GM18499 (cell line): ENCODE measurements around the gene LCE1C.

ENCODE experiments used
- ATAC-seq: cut with Tn5 transposase; IDR thresholded peaks from one replicate; pipeline ENCODE4 v1.9.1; 2021; ENCODE audit warnings: moderate number of reproducible peaks; ENCODE audit not compliant: insufficient read depth, unreplicated experiment

LCE1C gene, protein sequence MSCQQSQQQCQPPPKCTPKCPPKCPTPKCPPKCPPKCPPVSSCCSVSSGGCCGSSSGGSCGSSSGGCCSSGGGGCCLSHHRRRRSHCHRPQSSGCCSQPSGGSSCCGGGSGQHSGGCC

GRCh38 chr1:152806576-152806975 lies at the start of gene LCE1C:
LCE1C (minus strand) TSS chr1:152806651; CDS start chr1:152805478, 1,173 bp downstream.
- no peak for ATAC-seq

DNA sequence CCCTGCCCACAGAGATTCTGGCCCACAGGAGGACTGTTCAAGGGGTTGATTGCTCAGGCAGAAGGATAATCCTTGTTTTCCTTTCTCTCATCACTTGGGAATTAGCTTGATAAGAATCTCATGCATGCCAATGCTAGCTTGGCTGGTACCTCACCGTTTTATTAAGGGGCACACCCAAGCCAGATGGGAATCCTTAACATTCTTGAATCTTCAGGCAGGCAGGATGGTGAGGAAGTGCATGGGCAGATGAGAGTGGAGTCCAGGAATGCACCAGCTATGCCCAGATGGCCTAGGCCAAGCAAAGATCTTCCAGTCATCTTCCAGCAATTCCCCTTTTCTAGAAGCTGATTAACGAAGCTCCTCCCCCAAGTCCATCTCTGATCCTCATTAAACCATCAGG lies 49.2 kb upstream of the LCE1C start:
- ATAC-seq, result no peak

- ATAC-seq, result no peak
These were observed 36.1 kb upstream of the LCE1C start, which contains the start of gene LCE6A for GRCh38 chr1:152842556-152842955. LCE6A (plus strand) TSS chr1:152842856; CDS start chr1:152843521, 665 bp downstream.

DNA sequence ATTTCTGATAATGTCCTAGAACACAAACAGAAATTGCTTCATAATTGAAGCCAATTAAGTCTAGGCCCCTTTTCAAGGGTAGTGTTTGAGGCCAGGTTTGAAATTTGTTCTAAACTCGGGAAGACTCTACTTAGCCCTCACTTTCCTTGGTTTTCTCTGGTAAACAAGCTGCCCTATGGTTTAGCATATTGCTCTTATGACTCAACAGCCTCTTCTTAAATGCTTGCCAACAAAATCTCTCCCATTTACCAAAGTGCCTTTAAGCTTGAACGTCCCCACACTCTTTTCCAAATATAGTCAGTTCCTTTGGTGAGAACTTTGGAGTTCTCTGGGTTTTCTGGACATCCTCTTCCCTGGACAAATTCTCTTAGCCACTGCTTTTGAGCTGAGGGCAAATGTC lies 30.4 kb upstream of the LCE1C start:
- no peak for ATAC-seq

GRCh38 chr1:152827173-152827572 lies 20.7 kb upstream of the LCE1C start, which contains the start of gene LCE1A:
LCE1A (plus strand) TSS chr1:152827473; CDS start chr1:152827473, 0 bp downstream.
- no peak for ATAC-seq

- no peak for ATAC-seq
These were observed 18.5 kb upstream of the LCE1C start for GRCh38 chr1:152824964-152825363.

- ATAC-seq, result no peak
These were observed 16.8 kb upstream of the LCE1C start for GRCh38 chr1:152823294-152823693.

- ATAC-seq, result no peak
These were observed 10.9 kb upstream of the LCE1C start for GRCh38 chr1:152817309-152817708.

GRCh38 chr1:152811671-152812070 lies 5.2 kb upstream of the LCE1C start, which contains the start of gene LCE1B:
LCE1B (plus strand) TSS chr1:152811971; CDS start chr1:152812447, 476 bp downstream.
- no peak for ATAC-seq

DNA sequence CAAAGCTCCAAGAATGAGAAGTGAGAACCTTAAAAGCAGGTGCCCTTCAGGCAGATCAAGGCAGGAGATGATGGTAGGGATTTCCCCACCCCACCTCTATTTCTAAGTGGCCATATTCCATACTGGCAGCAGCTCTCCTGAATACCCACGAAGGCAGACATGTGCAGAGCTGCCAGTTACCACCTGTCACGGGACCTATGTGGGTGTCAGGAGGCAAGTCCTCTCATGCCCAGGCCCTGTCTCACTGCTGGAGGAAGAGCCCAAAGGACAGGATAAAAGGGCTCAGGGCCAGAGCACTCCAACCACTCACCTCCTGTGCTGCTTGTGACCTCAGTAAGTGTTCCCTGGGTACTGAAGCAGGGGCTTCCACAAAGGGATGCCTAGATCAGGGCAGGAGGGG lies 4.6 kb upstream of the LCE1C start:
- no peak for ATAC-seq

DNA sequence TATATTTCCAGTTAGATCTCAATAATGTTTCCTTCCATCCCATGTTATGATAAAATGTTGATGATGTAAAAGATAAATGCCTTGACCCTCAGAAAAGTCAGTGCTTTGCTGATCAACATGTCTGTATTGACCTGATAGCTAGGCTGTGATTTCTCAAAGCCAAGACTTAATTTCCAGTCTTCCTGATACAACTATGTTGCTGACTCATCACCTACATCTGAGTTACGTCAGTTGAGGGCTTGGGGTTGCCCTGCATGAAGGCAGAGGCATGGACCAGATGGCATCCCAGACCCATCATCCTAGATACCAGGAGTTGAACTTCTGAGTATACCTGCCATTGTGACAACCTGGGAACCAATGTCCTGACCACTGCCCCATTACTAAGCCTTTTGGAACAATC lies 5.1 kb downstream of the LCE1C start:
- no peak for ATAC-seq

DNA sequence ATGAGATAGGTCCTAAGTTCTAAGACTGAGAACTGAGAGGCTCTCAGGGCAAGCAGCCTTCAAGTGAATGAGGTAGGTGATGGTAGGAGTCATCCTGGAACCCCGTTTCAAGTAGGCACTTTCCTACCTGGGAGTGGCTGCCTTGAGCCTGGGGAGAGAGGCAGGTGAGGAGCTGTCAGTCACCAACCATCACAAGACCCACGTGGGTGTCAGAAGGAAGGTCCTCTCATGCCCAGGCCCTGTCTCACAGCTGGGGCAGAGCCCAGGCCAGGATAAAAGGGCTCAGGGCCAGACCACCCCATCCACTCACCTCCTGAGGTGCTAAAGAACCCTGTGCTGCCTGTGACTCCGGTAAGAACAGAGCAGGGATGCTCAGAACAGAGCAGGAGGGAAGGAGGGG lies 10.0 kb downstream of the LCE1C start, which contains the start of gene LCE1D:
Gene LCE1D, plus strand, starts transcription at position 301 of the 400 bp plus-strand sequence. CDS start 1,074 bp downstream, outside the sequence.
- no peak for ATAC-seq

- no peak for ATAC-seq
These were observed 10.8 kb downstream of the LCE1C start for GRCh38 chr1:152795686-152796085.

DNA sequence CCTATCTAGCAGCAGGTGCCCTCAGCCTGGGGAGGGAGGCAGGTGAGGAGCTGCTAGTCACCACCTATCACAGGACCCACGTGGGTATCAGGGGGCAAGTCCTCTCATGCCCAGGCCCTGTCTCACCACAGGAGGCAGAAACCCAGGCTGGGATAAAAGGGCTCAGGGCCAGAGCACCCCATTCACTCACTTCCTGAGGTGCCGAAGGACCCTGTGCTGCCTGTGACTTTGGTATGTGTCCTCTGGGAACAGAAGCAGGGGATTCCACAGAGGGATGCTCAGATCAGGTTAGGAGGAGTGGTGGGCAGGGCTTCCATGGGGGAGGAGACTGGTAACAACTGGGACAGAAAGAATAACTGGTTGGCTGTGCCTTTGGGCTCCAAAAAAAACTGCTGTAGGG lies 20.4 kb downstream of the LCE1C start, which contains the start of gene LCE1E:
Gene LCE1E, plus strand, starts transcription at position 181 of the 400 bp plus-strand sequence. CDS start 1,043 bp downstream, outside the sequence.
- no peak for ATAC-seq

- ATAC-seq, result no peak
These were observed 23.4 kb downstream of the LCE1C start for GRCh38 chr1:152783095-152783494.

DNA sequence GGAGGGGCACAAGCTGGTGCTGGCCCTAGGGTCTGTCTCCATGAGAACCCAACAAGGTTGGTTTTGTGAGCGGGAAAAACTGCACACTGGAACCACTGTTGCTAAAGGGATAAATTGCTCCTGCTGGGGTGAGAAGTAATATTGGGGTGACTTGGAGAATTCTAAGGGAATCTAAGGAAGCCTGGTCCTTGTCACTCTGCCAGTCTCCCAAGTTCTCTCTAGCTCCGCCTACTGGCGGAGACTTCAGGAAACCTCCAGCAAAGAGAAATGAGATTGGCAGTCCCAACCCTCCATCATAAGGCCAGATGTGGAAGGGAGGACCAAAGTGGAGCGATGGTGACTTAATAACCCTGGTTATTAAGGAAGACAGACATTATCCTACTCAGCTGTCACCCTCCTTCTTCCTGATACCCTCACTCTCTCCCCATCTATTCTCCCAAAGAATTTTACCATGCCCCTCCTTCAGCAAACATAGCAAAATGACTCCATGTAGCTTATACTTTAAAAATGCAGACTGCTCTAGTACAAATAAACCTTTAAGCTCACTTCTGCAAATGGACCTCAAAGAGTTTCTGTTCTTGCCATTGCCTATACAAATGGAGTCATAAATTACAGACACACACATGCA lies 28.8 kb downstream of the LCE1C start:
- no peak for ATAC-seq

DNA sequence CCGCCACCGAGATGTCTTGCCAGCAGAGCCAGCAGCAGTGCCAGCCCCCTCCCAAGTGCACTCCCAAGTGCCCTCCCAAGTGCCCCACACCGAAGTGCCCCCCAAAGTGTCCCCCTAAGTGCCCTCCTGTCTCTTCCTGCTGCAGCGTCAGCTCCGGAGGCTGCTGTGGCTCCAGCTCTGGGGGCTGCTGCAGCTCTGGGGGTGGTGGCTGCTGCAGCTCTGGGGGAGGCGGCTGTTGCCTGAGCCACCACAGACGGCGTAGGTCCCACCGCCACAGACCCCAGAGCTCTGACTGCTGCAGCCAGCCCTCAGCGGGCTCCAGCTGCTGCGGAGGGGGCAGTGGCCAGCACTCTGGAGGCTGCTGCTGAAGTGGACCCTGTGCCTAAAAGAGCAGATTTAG lies 30.1 kb downstream of the LCE1C start:
- no peak for ATAC-seq

DNA sequence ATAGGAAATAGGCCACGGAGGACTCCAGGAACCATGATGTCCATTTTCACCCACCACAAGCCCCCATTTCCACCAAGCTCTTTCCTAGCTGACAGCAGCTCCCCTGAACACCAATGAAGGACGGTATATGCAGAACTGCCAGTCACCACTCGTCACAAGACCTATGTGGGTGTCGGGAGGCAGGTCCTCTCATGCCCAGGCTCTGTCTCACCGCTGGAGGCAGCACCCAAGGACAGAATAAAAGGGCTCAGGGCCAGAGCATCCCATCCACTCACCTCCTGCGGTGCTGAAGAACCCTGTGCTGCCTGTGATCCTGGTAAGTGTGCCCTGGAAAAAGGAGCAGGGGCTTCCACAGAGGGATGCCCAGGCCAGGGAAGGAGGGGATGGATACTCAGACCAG lies 31.6 kb downstream of the LCE1C start, which contains the start of gene LCE1F:
Gene LCE1F, plus strand, starts transcription at position 266 of the 400 bp plus-strand sequence. CDS start 1,232 bp downstream, outside the sequence.
- no peak for ATAC-seq

- ATAC-seq, result no peak
These were observed 36.0 kb downstream of the LCE1C start for GRCh38 chr1:152770411-152770810.

- no peak for ATAC-seq
These were observed 37.5 kb downstream of the LCE1C start for GRCh38 chr1:152768847-152769533.

- no peak for ATAC-seq
These were observed 44.7 kb downstream of the LCE1C start for GRCh38 chr1:152761609-152762213.
